IMR-90 (cell line): Measurements from ENCODE around the gene TRIM17.

Experiments used
- CEBPB ChIP-seq: IDR thresholded peaks from 2 replicates; pipeline ENCODE4 v1.6.1; 2012; ENCODE audit warnings: low read depth, low read length, improper control_type of control experiment
- MAZ ChIP-seq: IDR thresholded peaks from 2 replicates; pipeline ENCODE4 v1.6.1; 2012; ENCODE audit warnings: low read depth, mild to moderate bottlenecking, low read length, improper control_type of control experiment, moderate library complexity, borderline replicate concordance
- POLR2A ChIP-seq: IDR thresholded peaks from 2 replicates; pipeline ENCODE4 v1.6.1; 2012; ENCODE audit warnings: mild to moderate bottlenecking, low read depth, low read length
- RAD21 ChIP-seq: IDR thresholded peaks from 2 replicates; pipeline ENCODE4 v1.6.1; 2012; ENCODE audit warnings: low read length, improper control_type of control experiment
- TF ChIP-seq, protein P1 (sequence below): fragments of 150-350 bp; IDR thresholded peaks from 2 replicates; pipeline ENCODE4 v1.6.1; 2016; ENCODE audit warnings: low read depth, mild to moderate bottlenecking, low read length, moderate library complexity, borderline replicate concordance
- TF ChIP-seq, protein P2 (sequence below): conservative IDR thresholded peaks from 2 replicates; pipeline ENCODE4 v1.5.1; 2012; ENCODE audit warnings: mild to moderate bottlenecking, low read depth, low read length, improper control_type of control experiment

DNA sequence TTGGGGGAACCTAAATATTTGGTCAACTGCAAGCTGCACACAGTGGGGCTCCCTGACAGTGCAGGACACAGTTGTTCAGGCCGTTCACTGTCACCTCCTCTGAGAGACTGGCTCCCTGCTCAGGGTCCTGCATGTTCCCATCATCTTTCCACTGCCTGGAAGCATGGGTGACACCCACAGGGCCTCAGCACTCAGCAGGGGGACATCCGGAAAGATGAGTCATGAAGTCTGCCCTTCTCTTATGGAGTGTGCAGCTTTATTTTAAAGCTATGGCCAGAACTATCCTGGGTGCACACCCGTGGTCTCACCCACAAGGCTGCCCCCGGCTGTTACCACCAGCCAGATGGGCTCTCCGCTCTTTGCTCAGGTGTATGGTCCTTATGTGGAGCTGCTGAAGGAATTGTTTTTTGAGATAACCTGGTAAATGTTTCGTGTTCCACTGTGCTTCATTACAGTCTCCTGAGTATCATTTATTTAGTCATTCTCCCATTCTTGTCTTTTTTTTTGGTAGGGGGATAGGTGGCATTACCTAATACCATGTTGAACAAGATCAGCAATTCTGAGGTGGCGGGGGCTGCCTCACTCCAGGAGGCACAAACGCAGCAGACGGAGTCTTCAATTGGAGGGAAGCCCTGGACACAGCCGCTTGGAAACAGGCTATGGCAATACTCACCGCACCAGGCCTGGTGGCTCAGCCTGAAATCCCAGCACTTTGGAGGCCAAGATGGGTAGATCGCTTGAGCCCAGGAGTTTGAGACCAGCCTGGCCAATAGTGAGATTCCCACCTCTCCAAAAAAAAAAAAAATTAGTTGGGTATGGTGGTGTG lies 24.3 kb downstream of the TRIM17 start:
- TF ChIP-seq, protein P1, sequence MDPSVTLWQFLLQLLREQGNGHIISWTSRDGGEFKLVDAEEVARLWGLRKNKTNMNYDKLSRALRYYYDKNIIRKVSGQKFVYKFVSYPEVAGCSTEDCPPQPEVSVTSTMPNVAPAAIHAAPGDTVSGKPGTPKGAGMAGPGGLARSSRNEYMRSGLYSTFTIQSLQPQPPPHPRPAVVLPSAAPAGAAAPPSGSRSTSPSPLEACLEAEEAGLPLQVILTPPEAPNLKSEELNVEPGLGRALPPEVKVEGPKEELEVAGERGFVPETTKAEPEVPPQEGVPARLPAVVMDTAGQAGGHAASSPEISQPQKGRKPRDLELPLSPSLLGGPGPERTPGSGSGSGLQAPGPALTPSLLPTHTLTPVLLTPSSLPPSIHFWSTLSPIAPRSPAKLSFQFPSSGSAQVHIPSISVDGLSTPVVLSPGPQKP, result no peak
- TF ChIP-seq, protein P2, sequence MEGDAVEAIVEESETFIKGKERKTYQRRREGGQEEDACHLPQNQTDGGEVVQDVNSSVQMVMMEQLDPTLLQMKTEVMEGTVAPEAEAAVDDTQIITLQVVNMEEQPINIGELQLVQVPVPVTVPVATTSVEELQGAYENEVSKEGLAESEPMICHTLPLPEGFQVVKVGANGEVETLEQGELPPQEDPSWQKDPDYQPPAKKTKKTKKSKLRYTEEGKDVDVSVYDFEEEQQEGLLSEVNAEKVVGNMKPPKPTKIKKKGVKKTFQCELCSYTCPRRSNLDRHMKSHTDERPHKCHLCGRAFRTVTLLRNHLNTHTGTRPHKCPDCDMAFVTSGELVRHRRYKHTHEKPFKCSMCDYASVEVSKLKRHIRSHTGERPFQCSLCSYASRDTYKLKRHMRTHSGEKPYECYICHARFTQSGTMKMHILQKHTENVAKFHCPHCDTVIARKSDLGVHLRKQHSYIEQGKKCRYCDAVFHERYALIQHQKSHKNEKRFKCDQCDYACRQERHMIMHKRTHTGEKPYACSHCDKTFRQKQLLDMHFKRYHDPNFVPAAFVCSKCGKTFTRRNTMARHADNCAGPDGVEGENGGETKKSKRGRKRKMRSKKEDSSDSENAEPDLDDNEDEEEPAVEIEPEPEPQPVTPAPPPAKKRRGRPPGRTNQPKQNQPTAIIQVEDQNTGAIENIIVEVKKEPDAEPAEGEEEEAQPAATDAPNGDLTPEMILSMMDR, result no peak
- TF ChIP-seq RAD21 (no peak), CEBPB (no peak), POLR2A (no peak), MAZ (no peak)
